Measurements from ENCODE around the gene FAM25A. TPM values are rescaled to one million over a fixed set of nuclear protein-coding genes. Genes with fewer than 3 reads are reported as not detected.
"Not testable (repeated sequence)": the region's sequence is repeated elsewhere in the genome, so short reads cannot be mapped to it uniquely, and the experiment has no call there.

FAM25A gene
- total RNA-seq, 2 donors from 2014 or later: not detected

DNA sequence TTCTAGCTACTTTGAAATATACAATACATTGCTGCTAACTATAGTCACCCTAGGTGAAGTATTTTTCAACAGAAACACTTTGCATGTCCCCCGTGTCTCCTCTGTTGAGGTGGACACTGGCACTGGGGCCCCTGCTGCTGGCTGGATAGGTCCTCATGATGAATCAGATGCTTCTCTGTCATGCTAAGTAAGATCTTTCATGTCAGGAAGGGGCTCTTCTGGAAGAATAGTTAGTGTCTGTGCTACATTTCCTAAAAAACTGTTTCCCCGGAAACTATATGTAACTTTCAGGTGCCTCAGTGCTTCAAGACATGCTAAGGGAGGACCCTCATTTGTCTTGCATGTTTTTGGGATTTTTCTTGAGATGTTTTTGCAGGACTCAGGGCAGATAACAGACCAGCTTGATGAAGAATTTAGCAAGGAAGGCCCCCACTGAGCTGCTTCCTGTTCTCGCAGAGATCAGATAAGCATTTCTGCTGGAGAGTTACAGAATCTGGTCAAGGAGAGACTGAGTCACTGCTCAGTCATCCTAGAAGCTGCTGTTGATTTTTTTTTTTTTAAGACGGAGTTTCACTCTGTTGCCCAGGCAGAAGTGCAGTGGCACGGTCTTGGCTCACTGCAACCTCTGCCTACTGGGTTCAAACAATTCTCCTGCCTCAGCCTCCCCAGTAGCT, 5.3 kb downstream of the FAM25A start:
- not testable (repeated sequence) for H3K4me3 Mint-ChIP-seq; DNase-seq (ENCODE audit: low spot score); H3K27ac Mint-ChIP-seq; H3K4me1 Mint-ChIP-seq (ENCODE audit: low read depth in 2 of 2); H3K27me3 Mint-ChIP-seq; ATAC-seq; H3K36me3 Mint-ChIP-seq; H3K9me3 Mint-ChIP-seq

- not testable (repeated sequence) for H3K36me3 Mint-ChIP-seq, H3K27me3 Mint-ChIP-seq
These were observed 6.8 kb downstream of the FAM25A start for GRCh38 chr10:87026747-87027508.

DNA sequence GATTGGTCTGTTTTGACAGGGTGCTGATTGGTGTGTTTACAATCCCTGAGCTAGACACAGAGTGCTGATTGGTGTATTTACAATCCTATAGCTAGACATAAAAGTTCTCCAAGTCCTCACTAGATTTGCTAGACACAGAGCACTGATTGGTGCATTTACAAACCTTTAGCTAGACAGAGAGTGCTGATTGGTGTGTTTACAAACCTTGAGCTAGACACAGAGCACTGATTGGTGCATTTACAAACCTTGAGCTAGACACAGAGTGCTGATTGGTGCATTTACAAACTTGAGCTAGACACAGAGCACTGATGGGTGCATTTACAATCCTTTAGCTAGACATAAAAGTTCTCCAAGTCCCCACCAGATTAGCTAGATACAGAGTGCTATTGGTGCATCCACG, 10.3 kb downstream of the FAM25A start:
- H3K27me3 Mint-ChIP-seq; DNase-seq (ENCODE audit: low spot score); H3K27ac Mint-ChIP-seq; ATAC-seq; H3K4me3 Mint-ChIP-seq; H3K4me1 Mint-ChIP-seq (ENCODE audit: low read depth in 2 of 2); H3K9me3 Mint-ChIP-seq; H3K36me3 Mint-ChIP-seq: not testable (repeated sequence)

More at GRCh38 chr10:87026747-87027508, 6.8 kb downstream of the FAM25A start:
- H3K4me3 Mint-ChIP-seq; H3K4me1 Mint-ChIP-seq (ENCODE audit: low read depth in 2 of 2); H3K9me3 Mint-ChIP-seq; ATAC-seq; DNase-seq (ENCODE audit: low spot score); H3K27ac Mint-ChIP-seq: not testable (repeated sequence)

DNA sequence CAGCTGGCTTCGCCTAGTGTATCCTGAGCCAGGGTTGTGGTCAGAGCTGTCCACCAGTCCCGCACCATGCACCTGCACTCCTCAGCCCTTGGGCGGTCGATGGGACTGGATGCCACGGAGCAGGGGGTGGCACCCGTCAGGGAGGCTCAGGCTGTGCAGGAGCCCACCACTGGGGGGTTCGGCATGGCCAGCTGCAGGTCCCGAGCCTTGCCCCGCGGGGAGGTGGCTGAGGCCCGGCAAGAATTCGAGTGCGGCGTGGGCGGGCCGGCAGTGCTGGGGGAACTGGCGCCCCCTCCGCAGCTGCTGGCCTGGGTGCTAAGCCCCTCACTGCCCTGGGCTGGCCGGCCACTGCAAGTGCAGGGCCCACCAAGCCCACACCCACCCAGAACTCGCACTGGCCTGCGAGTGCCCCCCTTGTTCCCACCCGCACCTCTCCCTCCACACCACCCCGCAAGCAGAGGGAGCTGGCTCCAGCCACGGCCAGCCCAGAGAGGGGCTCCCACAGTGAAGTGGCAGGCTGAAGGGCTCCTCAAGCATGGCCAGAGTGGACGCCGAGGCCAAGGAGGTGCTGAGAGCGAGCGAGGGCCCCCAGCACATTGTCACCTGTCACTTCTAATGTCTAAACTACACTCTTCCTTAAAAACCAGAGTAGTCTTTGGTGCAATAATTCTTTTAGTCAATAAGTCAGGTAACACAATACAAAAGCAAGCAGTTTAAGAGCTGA, 11.0 kb downstream of the FAM25A start:
- Mint-ChIP-seq H3K4me3 (no peak overlapping the region), H3K36me3 (no peaks in the 10 kb centered on the region), H3K4me1 (ENCODE audit: low read depth in 2 of 2) (no peaks in the 10 kb centered on the region), H3K27me3 (peaks cover 0 to 5% of the 10 kb centered on the region in 2 donors), H3K9me3 (no peaks in the 10 kb centered on the region), H3K27ac (no peak overlapping the region)
- no peak for ATAC-seq
- DNase-seq (ENCODE audit: low spot score): no peak

DNA sequence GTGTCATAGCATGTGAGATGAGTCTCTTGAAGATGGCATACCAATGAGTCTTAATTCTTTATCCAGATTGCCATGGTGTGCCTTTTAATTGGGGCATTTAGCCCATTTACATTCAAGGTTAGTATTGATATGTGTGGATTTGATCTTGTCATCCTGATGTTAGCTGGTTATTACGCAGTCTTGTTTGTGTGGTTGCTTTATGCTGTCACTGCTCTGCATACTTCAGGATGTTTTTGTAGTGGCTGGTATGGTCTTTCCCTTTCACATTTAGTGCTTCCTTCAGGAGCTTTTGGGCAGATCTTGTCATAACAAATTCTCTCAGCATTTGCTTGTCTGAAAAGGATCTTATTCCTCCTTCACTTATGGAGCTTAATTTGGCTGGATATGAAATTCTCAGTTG, 16.5 kb downstream of the FAM25A start:
- Mint-ChIP-seq H3K27ac (no peak overlapping the region), H3K4me3 (no peak overlapping the region), H3K36me3 (no peaks in the 10 kb centered on the region), H3K4me1 (ENCODE audit: low read depth in 2 of 2) (no peaks in the 10 kb centered on the region), H3K27me3 (peaks cover 0 to 5% of the 10 kb centered on the region in 2 donors), H3K9me3 (no peaks in the 10 kb centered on the region)
- DNase-seq (ENCODE audit: low spot score) (no peak), ATAC-seq (no peak)

DNA sequence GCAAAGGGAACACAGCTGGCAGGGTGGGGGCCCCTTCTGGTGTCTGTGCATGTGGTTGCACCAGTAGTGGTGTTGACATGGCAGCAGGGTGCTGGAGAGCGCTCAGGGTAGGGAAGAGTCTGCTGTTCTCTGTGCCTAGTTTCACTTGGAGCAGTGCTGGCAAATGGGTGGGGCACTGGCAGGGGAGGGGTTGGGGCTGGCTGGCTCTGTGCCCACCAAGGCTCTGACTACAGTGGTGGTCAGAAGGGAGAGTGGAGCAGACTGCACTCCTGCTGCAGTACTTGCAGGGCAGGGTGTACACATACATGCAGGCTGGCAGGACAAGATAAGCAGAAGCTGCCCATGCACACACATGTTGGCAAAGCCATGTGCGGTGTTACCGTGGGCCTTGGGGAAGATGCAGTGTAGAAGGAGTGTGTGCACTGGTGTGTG, 18.2 kb downstream of the FAM25A start:
- DNase-seq (ENCODE audit: low spot score) (no peak), ATAC-seq (peak; percentile 43 to 65)
- Mint-ChIP-seq H3K4me1 (ENCODE audit: low read depth in 2 of 2) (no peaks in the 10 kb centered on the region), H3K36me3 (peaks cover 3% of the 10 kb centered on the region), H3K27me3 (peaks cover 0 to 5% of the 10 kb centered on the region in 2 donors), H3K4me3 (no peak overlapping the region), H3K27ac (no peak overlapping the region), H3K9me3 (no peaks in the 10 kb centered on the region)

GRCh38 chr10:87038786-87039185, 18.7 kb downstream of the FAM25A start:
- H3K4me3 Mint-ChIP-seq: no peak overlapping the region
- H3K27ac Mint-ChIP-seq: no peak overlapping the region
- H3K4me1 Mint-ChIP-seq (ENCODE audit: low read depth in 2 of 2): no peaks in the 10 kb centered on the region
- peaks cover 0 to 5% of the 10 kb centered on the region in 2 donors for H3K27me3 Mint-ChIP-seq
- ATAC-seq (peak; percentile 36 to 48), DNase-seq (ENCODE audit: low spot score) (no peak)
- H3K9me3 Mint-ChIP-seq: no peaks in the 10 kb centered on the region
- H3K36me3 Mint-ChIP-seq: peaks cover 4% of the 10 kb centered on the region

GRCh38 chr10:87043579-87043978, 23.5 kb downstream of the FAM25A start:
- H3K9me3 Mint-ChIP-seq; H3K36me3 Mint-ChIP-seq; H3K27me3 Mint-ChIP-seq; ATAC-seq; H3K4me3 Mint-ChIP-seq; H3K4me1 Mint-ChIP-seq (ENCODE audit: low read depth in 2 of 2); H3K27ac Mint-ChIP-seq; DNase-seq (ENCODE audit: low spot score): not testable (repeated sequence)

- no peak overlapping the region for H3K27ac Mint-ChIP-seq
- no peaks in the 10 kb centered on the region for H3K9me3 Mint-ChIP-seq
These were observed 25.4 kb downstream of the FAM25A start for GRCh38 chr10:87045434-87045938.

DNA sequence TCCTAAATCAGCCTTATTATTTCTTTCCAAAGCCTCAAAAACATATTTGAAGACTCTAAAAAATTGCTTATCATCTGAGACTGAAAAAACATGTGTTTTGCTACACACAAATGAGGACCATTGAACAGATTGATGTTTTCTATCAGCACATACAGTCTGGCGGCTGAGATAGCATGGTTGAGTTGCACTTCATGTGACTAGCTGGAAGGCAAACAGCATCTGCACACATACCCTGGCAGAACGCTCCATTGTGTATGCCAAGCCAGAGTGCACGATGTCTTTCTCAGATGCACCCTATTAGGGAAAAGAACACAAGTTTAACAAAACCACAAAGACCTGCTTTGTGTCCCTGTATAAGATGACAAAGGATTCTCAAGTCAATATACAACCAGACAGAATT, 33.0 kb downstream of the FAM25A start:
- H3K4me1 Mint-ChIP-seq (ENCODE audit: low read depth in 2 of 2): peaks cover 0 to 2% of the 10 kb centered on the region in 2 donors
- ATAC-seq (no peak), DNase-seq (ENCODE audit: low spot score) (no peak)
- H3K36me3 Mint-ChIP-seq: peaks cover 8% of the 10 kb centered on the region
- H3K4me3 Mint-ChIP-seq: no peak overlapping the region
- no peak overlapping the region for H3K27ac Mint-ChIP-seq
- no peaks in the 10 kb centered on the region for H3K9me3 Mint-ChIP-seq
- no peaks in the 10 kb centered on the region for H3K27me3 Mint-ChIP-seq

More at GRCh38 chr10:87045434-87045938, 25.4 kb downstream of the FAM25A start:
- no peak for DNase-seq (ENCODE audit: low spot score)
- H3K36me3 Mint-ChIP-seq: peaks cover 4% of the 10 kb centered on the region
- H3K4me1 Mint-ChIP-seq (ENCODE audit: low read depth in 2 of 2): no peaks in the 10 kb centered on the region
- no peak overlapping the region for H3K4me3 Mint-ChIP-seq
- H3K27me3 Mint-ChIP-seq: no peaks in the 10 kb centered on the region
- ATAC-seq: no peak

DNA sequence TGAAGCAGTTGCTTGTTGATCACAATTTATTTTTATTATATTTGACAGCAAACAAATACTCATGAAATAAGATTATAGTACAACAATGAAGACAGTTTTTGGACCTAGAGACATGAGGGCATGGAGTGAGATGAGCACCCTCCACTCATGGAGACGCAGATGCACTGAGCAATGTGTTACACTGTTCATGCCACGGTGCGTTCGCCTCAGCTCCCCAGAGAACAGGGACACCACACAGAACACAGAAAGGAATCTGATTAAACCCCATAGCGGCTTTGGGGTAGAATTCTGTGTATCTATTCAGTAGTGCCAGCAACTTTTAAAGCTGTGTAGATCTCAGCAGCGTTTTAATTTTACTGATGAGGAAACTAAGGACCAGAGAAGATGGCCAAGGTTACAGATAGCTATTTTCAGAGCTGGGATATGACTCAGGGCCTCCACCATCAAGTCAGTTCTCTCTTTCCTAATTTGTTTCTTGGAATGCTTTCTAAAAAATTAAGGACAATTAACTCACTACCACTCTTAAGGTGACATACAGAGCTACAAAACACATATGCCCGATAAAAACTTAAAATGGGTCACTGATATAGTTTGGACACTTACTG, 33.6 kb downstream of the FAM25A start:
- H3K27me3 Mint-ChIP-seq: no peaks in the 10 kb centered on the region
- ATAC-seq (no peak), DNase-seq (ENCODE audit: low spot score) (no peak)
- H3K9me3 Mint-ChIP-seq: no peaks in the 10 kb centered on the region
- H3K36me3 Mint-ChIP-seq: peaks cover 10% of the 10 kb centered on the region
- no peak overlapping the region for H3K4me3 Mint-ChIP-seq
- H3K4me1 Mint-ChIP-seq (ENCODE audit: low read depth in 2 of 2): peaks cover 0 to 2% of the 10 kb centered on the region in 2 donors
- no peak overlapping the region for H3K27ac Mint-ChIP-seq

DNA sequence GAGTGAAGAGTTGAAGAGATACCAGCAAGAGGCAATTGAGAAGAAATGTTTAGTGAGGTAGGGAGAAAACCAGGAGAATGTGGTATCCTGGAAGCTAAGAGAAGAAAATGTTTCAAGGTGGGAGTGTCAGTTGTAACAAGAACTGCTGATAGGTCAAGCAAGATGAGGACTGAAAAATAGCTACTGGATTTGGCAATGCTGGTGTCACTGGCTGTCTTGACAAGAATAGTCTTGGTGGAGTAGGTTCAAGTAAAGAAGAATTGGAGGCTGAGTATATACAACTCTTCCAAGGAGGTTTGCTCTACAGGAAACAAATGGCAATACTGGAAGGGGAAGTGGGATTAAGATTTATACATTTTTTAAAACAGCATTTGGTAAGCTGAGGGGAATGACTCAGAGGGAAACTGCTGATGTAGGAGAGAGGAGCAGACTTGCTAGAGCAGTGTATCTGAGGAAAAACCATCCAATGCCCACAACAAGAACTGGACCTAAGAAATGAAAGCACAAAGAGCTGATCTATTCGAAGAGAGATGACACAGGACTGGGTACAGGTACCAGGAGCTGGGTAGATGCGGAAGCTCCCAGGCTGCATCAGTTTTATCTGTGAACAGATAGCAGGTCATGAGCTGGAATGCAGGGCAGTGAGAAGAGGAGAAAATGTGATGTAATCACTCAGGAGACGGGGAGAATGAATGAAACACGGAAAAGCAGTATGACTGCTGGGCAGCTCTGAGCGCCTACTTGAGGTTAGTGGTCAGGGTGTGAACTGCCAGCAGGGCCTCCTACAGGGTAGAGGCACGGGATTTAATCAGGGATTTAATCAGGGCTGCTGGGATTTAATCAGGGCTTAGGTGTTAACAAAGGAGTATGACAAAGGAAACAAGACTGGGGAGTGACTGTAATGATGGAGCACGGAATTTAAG, 34.5 kb downstream of the FAM25A start:
- ATAC-seq (peak; percentile 77 to 87), DNase-seq (ENCODE audit: low spot score) (no peak)
- Mint-ChIP-seq H3K36me3 (peaks cover 19% of the 10 kb centered on the region), H3K4me1 (ENCODE audit: low read depth in 2 of 2) (peaks cover 0 to 2% of the 10 kb centered on the region in 2 donors), H3K27ac (no peak overlapping the region), H3K9me3 (no peaks in the 10 kb centered on the region), H3K4me3 (no peak overlapping the region), H3K27me3 (no peaks in the 10 kb centered on the region)

DNA sequence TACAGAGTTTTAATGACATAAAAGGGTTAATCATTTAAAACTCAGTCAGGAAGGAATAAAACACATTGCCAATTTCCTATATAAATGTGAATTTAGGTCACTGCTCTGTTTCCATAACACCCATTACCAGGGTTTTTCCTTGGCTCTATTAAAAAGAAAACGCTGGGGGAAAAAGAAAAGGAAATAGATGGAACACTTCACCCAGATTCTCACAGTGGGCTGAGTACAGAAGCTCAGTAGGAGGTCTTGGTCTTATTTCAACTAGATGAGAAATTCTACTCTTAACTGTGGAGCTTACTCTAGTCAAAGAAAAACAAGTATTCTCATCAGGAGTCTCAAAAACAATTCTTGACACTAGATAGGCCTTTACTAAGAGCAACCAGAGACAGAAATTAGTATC, 38.1 kb downstream of the FAM25A start:
- no peak for ATAC-seq
- no peak for DNase-seq (ENCODE audit: low spot score)
- Mint-ChIP-seq H3K9me3 (no peaks in the 10 kb centered on the region), H3K4me3 (no peak overlapping the region), H3K27ac (no peak overlapping the region), H3K36me3 (peaks cover 19% of the 10 kb centered on the region), H3K4me1 (ENCODE audit: low read depth in 2 of 2) (peaks cover 0 to 2% of the 10 kb centered on the region in 2 donors), H3K27me3 (no peaks in the 10 kb centered on the region)
